Parathyroid adenoma (tissue), 2 donors: ENCODE data around the gene PSMA1.
"Not testable (repeated sequence)": the region's sequence is repeated elsewhere in the genome, so short reads cannot be mapped to it uniquely, and the experiment has no call there.

Source experiments
- H2AFZ ChIP-seq: fragments of 300-600 bp; sonication (generic); one replicate; pipeline ENCODE4 v1.7.0; 2017; ENCODE audit warnings: antibody characterized with exemption, mild to moderate bottlenecking
- H3K27ac ChIP-seq: fragments of 300-600 bp; sonication (generic); one replicate; pipeline ENCODE4 v1.7.0; 2017
- H3K27me3 ChIP-seq: fragments of 300-600 bp; sonication (generic); one replicate; pipeline ENCODE4 v1.7.0; 2017; ENCODE audit warnings: low read length; ENCODE audit not compliant: control insufficient read depth, insufficient read depth
- H3K36me3 ChIP-seq: fragments of 300-600 bp; sonication (generic); one replicate; pipeline ENCODE4 v1.7.0; 2017; ENCODE audit warnings: low read length; ENCODE audit not compliant: control insufficient read depth, insufficient read depth
- H3K4me1 ChIP-seq: fragments of 300-600 bp; sonication (generic); one replicate; pipeline ENCODE4 v1.7.0; 2017; ENCODE audit warnings: control low read depth
- H3K4me2 ChIP-seq: fragments of 300-600 bp; sonication (generic); one replicate; pipeline ENCODE4 v1.7.0; 2017; ENCODE audit warnings: low read length
- H3K4me3 ChIP-seq: fragments of 300-600 bp; sonication (generic); one replicate; pipeline ENCODE4 v1.7.0; 2017; ENCODE audit warnings: low read depth, low read length
- H3K79me2 ChIP-seq: fragments of 300-600 bp; sonication (generic); one replicate; pipeline ENCODE4 v1.7.0; 2017; ENCODE audit warnings: control low read depth
- H3K9ac ChIP-seq: fragments of 300-600 bp; sonication (generic); one replicate; pipeline ENCODE4 v1.7.0; 2017; ENCODE audit warnings: mild to moderate bottlenecking
- H3K9me3 ChIP-seq: fragments of 300-600 bp; sonication (generic); one replicate; pipeline ENCODE4 v1.7.0; 2017; ENCODE audit warnings: low read length; ENCODE audit not compliant: control insufficient read depth
- TF ChIP-seq, protein P1 (sequence below): fragments of 300-600 bp; sonication (generic); IDR thresholded peaks from one replicate; pipeline ENCODE4 v1.7.0; 2017; ENCODE audit warnings: antibody characterized with exemption, mild to moderate bottlenecking
- donor health status: primary hyperparathyroidism.

PSMA1 gene

DNA sequence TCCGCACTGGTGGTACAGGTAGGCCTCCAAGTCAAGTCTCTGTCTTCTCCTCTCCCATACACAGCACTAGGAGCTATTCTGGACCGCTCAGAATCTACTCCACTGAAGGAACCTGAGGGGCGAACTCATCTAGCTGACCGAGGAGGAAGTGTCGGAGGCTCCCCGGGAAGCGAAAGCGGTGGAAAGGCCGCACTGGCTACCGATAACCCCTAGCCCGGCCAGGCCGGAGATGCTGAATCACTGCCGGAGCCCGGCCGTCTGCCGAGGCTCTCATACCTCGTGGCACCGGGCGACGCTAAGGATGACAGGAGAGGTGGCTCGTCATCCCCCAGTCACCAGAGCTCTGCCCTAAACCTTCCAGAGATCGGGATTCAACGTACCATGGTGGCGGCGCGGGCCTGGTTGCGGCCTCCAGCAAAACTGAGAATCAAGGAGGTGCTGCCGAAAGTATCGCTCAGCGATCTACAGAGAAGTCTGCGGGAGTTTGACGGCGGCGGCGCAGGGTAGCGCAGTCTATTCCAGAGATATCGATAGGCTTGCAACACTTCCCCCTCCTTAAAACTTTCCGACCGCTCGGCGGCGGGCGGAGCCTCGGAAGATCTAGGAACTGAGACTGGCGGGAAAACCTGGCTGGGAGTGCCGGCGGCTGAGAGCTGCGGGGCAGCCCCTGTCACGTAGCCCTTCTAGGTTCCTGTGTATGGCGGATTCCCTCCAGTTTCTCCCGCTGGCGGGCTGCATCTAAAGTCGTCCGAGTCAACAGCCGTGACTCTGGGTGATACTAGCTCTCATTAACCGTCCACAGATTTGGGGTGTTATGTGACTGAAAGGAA, at the start of gene PSMA1:
PSMA1 (minus strand) TSS at position 470 of the 830 bp plus-strand sequence; CDS start at position 383, 87 bp downstream.
- Histone ChIP-seq H3K27me3 (no peaks in the 10 kb centered on the region), H3K9me3 (no peaks in the 10 kb centered on the region), H3K4me2 (peak within 1 kb of the TSS; percentile 49), H3K79me2 (no peaks in the 10 kb centered on the region), H3K4me1 (no peaks in the 10 kb centered on the region), H2AFZ (peak within 1 kb of the TSS; percentile 94), H3K4me3 (peak within 1 kb of the TSS; percentile 84), H3K27ac (peak within 1 kb of the TSS; percentile 83), H3K9ac (peak within 1 kb of the TSS; percentile 33), H3K36me3 (no peaks in the 10 kb centered on the region)
- TF ChIP-seq, protein P1, sequence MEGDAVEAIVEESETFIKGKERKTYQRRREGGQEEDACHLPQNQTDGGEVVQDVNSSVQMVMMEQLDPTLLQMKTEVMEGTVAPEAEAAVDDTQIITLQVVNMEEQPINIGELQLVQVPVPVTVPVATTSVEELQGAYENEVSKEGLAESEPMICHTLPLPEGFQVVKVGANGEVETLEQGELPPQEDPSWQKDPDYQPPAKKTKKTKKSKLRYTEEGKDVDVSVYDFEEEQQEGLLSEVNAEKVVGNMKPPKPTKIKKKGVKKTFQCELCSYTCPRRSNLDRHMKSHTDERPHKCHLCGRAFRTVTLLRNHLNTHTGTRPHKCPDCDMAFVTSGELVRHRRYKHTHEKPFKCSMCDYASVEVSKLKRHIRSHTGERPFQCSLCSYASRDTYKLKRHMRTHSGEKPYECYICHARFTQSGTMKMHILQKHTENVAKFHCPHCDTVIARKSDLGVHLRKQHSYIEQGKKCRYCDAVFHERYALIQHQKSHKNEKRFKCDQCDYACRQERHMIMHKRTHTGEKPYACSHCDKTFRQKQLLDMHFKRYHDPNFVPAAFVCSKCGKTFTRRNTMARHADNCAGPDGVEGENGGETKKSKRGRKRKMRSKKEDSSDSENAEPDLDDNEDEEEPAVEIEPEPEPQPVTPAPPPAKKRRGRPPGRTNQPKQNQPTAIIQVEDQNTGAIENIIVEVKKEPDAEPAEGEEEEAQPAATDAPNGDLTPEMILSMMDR, result peak; percentile 34

DNA sequence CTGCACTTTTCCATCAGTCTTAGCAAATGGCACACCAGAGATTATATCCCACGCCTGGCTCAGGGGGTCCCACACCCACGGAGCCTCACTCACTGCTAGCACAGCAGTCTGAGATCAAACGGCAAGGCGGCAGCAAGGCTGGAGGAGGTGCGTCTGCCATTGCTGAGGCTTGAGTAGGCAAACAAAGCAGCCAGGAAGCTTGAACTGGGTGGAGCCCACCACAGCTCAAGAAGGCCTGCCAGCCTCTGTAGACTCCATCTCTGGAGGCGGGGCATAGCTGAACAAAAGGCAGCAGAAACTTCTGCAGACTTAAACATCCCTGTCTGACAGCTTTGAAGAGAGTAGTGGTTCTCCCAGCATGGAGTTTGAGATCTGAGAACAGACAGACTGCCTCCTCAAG, 49.3 kb upstream of the PSMA1 start:
- H2AFZ ChIP-seq, H3K4me3 ChIP-seq, H3K4me2 ChIP-seq, H3K9ac ChIP-seq, H3K36me3 ChIP-seq, H3K79me2 ChIP-seq, H3K9me3 ChIP-seq, H3K27me3 ChIP-seq, H3K27ac ChIP-seq, H3K4me1 ChIP-seq: not testable (repeated sequence)

DNA sequence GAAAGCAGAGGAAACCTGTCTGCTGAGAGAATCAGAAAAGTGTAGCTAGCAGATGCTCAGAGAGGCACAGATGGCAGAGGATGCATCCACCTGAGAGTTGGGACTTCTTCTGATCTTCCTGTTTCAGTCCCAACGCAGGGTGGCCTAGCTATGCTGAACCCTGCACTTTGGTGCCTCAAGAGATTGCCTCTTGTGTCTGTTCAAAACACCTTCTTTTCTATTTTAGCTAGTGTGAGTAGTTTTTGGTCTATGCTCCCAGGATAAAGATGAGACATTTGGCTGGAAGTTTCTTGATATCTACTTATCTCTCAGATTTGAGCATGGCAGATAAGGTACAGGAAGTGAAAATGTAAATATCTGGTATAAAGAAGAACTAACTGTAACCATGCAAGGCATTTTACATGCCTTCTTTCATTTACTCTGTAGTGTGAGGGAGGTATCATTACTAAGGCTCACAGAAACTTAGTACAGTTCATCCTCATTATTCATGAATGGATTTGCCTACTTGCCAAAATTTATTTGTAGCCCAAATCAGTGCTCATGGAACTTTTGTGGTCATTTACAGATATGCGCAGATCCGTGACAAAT, 47.0 kb upstream of the PSMA1 start:
- no peak overlapping the region for H3K4me3 ChIP-seq
- TF ChIP-seq, protein P1, result no peak
- no peaks in the 10 kb centered on the region for H3K9me3 ChIP-seq
- no peaks in the 10 kb centered on the region for H3K79me2 ChIP-seq
- H3K27me3 ChIP-seq, result no peaks in the 10 kb centered on the region
- H2AFZ ChIP-seq, result no peak overlapping the region
- H3K4me1 ChIP-seq, result no peaks in the 10 kb centered on the region
- no peak overlapping the region for H3K9ac ChIP-seq
- no peak overlapping the region for H3K4me2 ChIP-seq
- no peaks in the 10 kb centered on the region for H3K36me3 ChIP-seq
- H3K27ac ChIP-seq, result no peak overlapping the region

DNA sequence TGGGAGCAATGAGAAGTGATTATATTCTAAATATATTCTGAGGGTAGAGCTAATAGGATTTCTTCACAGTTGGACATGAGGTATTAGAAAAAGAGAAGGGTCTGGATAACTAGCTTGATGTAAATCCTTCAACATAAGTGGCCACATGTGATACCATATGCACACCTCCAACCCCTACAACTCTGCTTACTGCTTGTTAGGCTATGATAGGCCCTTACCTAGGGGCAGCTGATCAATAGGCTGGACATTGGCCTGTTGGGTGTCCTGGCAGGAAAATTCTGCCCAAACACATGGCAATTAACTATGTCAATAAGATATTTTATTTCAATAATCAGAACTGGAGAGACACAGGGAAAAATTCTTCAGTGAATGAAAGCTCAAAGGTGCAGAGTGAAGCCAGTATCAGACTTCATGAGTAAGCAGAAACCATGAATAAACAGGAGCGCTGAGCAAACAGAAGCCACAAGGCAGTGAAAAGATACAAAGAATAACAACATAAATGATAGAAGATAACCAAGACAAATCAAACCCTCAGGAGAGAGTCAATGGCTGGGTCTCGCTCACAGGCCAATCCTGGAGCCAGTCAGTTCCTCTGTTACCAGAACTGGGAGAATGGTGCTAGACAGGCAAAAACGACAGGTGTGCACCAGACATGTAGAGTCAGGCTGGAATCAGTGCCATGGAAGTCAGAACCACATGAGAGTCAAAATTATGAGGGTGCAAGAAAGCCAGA, 46.3 kb upstream of the PSMA1 start:
- Histone ChIP-seq H3K36me3 (no peaks in the 10 kb centered on the region), H2AFZ (no peak overlapping the region), H3K27ac (no peak overlapping the region), H3K9ac (no peak overlapping the region), H3K27me3 (no peaks in the 10 kb centered on the region), H3K4me2 (no peak overlapping the region), H3K79me2 (no peaks in the 10 kb centered on the region), H3K4me3 (no peak overlapping the region), H3K9me3 (no peaks in the 10 kb centered on the region), H3K4me1 (no peaks in the 10 kb centered on the region)
- TF ChIP-seq, protein P1, result no peak

DNA sequence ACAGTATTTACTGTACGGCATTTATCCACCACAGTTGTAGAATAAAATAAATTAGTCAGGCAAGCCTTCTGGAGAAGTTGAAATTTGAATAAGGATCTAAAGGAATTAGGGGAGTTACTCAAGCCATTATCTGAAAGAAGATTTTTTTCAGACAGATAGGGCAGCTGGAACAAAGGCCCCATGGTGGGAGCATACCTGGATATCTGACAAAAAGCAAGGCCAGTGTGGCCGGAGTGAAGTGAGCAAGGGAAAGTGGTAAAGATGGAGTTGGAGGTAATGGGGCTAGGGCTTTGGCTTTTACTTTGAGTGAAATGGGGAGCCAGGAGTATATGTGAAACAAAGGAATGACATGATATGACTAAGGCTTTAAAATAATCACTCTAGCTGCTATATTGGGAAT, 45.7 kb upstream of the PSMA1 start:
- Histone ChIP-seq H3K9me3 (no peaks in the 10 kb centered on the region), H3K9ac (no peak overlapping the region), H3K4me2 (no peak overlapping the region), H3K27ac (no peak overlapping the region), H2AFZ (no peak overlapping the region), H3K4me3 (no peak overlapping the region), H3K27me3 (no peaks in the 10 kb centered on the region), H3K4me1 (no peaks in the 10 kb centered on the region), H3K36me3 (no peaks in the 10 kb centered on the region), H3K79me2 (no peaks in the 10 kb centered on the region)
- TF ChIP-seq, protein P1, result no peak
